Measurements from ENCODE around the gene MMP1. TPM values are rescaled to one million over a fixed set of nuclear protein-coding genes. Genes with fewer than 3 reads are reported as not detected.

MMP1 gene
- total RNA-seq (ENCODE audit: low replicate concordance) = 6.5 and 14.3 TPM in 2 replicates
- long read RNA-seq, transcript MMP1-201 (10 exons, 1,970 nt) = major isoform, 89 of 92 reads
- long read RNA-seq, partial matches to known transcripts = 2 of 92 reads
- long read RNA-seq, other reads (novel, unspliced or antisense) = 1 of 92 reads

DNA sequence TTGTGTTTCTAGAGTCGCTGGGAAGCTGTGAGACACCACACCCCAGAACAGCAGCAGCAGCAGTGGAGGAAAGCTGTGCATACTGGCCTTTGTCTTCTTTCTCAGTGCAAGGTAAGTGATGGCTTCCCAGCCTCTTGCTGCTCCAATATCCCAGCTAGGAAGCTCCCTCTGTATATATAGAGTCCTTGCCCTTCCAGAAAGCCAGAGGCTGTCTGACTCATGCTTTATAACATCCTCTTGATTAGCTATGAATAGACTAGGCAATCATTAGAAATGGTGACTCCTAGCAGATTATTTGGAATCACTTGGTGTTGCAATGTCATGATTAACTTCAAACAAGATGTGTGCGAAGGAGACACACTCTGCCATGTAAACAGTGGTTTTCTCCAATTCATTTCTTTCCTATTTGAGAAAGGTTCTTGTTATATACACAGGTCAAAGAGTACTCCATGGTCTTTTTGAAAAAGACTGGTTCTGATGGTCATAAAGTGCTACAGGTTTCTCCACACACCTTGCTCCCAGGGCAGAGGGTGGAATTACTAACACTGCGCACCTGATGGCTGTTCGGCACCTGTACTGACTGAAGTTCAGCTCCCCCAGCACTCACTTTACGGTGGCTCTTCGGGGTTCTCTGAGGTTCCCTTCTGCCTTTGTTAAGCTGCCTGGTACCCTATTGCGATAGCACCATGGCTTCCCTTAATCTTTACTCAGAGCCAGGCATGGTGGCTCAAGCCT, at the start of gene MMP1:
MMP1 (minus strand) TSS at position 149 of the 735 bp plus-strand sequence; CDS start at position 81, 68 bp downstream.
- Mint-ChIP-seq H3K4me1 (ENCODE audit: unreplicated experiment) (no peaks in the 10 kb centered on the region), H3K4me3 (no peak within 1 kb of the TSS), H3K36me3 (no peaks in the 10 kb centered on the region), H3K9me3 (no peaks in the 10 kb centered on the region), H3K27me3 (no peaks in the 10 kb centered on the region), H3K27ac (no peak within 1 kb of the TSS)
- DNase-seq (ENCODE audit: extremely low spot score, unreplicated experiment) = no peak
- TF ChIP-seq, protein P1, sequence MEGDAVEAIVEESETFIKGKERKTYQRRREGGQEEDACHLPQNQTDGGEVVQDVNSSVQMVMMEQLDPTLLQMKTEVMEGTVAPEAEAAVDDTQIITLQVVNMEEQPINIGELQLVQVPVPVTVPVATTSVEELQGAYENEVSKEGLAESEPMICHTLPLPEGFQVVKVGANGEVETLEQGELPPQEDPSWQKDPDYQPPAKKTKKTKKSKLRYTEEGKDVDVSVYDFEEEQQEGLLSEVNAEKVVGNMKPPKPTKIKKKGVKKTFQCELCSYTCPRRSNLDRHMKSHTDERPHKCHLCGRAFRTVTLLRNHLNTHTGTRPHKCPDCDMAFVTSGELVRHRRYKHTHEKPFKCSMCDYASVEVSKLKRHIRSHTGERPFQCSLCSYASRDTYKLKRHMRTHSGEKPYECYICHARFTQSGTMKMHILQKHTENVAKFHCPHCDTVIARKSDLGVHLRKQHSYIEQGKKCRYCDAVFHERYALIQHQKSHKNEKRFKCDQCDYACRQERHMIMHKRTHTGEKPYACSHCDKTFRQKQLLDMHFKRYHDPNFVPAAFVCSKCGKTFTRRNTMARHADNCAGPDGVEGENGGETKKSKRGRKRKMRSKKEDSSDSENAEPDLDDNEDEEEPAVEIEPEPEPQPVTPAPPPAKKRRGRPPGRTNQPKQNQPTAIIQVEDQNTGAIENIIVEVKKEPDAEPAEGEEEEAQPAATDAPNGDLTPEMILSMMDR (conservative IDR thresholded peaks at IDR 0.05) = no peak

DNA sequence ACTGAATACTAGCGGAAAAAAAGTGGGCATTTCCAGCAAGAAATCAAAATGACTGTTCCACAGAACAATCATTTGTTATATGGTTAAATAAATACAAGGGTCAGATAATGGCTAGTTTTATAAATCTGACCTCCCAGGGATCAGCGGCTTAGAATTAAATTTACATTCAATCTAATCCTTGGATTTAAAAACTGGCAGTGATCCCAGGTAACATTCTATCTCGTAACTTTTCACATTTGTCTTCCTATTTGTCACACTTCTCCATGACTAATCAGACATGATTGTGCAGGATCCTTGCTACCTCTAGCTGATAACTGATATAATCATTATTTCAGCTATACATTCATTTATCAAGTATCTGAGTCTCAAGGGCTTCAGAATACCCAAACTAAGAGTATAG, 48.3 kb upstream of the MMP1 start:
- no peak for DNase-seq (ENCODE audit: extremely low spot score, unreplicated experiment)
- no peaks in the 10 kb centered on the region for H3K9me3 Mint-ChIP-seq
- no peaks in the 10 kb centered on the region for H3K36me3 Mint-ChIP-seq
- TF ChIP-seq, protein P1 (conservative IDR thresholded peaks at IDR 0.05) = no peak
- no peaks in the 10 kb centered on the region for H3K4me1 Mint-ChIP-seq (ENCODE audit: unreplicated experiment)
- H3K27ac Mint-ChIP-seq = no peak overlapping the region
- no peak overlapping the region for H3K4me3 Mint-ChIP-seq
- peaks cover 4% of the 10 kb centered on the region for H3K27me3 Mint-ChIP-seq

DNA sequence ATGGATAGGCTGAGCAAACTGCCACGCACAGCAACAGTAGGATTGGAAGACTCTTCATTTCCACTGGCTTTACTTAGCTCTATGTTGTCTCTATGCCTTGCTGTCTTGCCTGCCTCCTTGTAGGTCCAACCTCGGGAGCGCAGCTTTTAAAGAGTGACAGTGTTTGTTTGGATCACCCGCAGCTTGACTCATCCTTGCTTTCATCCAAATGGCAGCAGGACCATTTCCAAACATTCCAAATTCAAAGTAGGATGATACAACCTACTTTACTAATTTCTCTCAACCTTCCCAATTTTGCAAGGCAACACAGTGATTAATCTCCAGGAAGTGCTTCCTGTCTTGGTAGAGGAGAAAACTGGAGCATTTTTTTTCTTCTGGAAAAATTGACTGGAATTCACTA, 45.5 kb upstream of the MMP1 start, which contains the start of gene MMP3:
MMP3 (minus strand) TSS at position 121 of the 400 bp plus-strand sequence; CDS start at position 58, 63 bp downstream.
- no peaks in the 10 kb centered on the region for H3K9me3 Mint-ChIP-seq
- peaks cover 4% of the 10 kb centered on the region for H3K27me3 Mint-ChIP-seq
- no peaks in the 10 kb centered on the region for H3K4me1 Mint-ChIP-seq (ENCODE audit: unreplicated experiment)
- H3K4me3 Mint-ChIP-seq = no peak within 1 kb of the TSS
- no peak for DNase-seq (ENCODE audit: extremely low spot score, unreplicated experiment)
- H3K27ac Mint-ChIP-seq = no peak within 1 kb of the TSS
- H3K36me3 Mint-ChIP-seq = no peaks in the 10 kb centered on the region
- TF ChIP-seq, protein P1 (conservative IDR thresholded peaks at IDR 0.05) = no peak

DNA sequence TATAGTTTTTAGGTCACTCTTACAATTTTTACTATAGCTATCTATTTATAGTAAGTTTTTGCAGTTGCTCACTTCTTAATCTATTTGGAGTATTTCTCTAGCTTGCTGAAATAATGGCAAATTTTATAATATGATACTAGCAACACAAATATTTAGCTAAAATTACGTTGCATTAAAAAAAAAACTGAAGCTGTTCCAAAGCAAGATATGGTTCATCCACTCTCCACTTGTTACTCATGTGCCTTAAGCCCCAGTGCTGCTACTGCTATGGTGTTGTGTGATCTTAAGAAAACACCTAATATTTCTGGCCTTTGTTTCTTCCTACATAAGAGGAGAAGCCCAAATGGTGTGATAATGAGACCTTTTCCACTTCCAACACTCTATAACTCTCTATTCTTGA, 45.0 kb upstream of the MMP1 start:
- Mint-ChIP-seq H3K4me1 (ENCODE audit: unreplicated experiment) (no peaks in the 10 kb centered on the region), H3K36me3 (no peaks in the 10 kb centered on the region), H3K27me3 (peaks cover 4% of the 10 kb centered on the region), H3K27ac (no peak overlapping the region), H3K4me3 (no peak overlapping the region), H3K9me3 (no peaks in the 10 kb centered on the region)
- no peak for DNase-seq (ENCODE audit: extremely low spot score, unreplicated experiment)
- TF ChIP-seq, protein P1 (conservative IDR thresholded peaks at IDR 0.05) = no peak

DNA sequence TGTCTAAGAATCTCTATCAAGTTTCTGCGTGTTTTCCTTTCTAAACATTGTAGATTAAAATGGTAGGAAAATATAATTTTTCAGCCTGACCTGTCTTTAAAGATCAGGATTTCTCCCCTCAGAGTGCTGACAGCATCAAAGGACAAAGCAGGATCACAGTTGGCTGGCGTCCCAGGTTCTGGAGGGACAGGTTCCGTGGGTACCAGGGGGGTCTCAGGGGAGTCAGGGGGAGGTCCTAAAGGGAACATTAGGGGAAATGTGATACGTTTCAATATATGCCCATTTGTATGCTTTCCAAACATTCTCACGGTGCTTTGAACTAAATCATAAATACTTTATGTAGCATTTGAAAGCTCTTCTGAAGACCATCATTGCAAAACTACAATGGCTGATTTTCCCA, 42.1 kb upstream of the MMP1 start:
- TF ChIP-seq, protein P1 (conservative IDR thresholded peaks at IDR 0.05) = no peak
- DNase-seq (ENCODE audit: extremely low spot score, unreplicated experiment) = no peak
- no peaks in the 10 kb centered on the region for H3K36me3 Mint-ChIP-seq
- no peak overlapping the region for H3K27ac Mint-ChIP-seq
- no peak overlapping the region for H3K4me3 Mint-ChIP-seq
- H3K27me3 Mint-ChIP-seq = peaks cover 4% of the 10 kb centered on the region
- H3K9me3 Mint-ChIP-seq = no peaks in the 10 kb centered on the region
- peaks cover 6% of the 10 kb centered on the region for H3K4me1 Mint-ChIP-seq (ENCODE audit: unreplicated experiment)
